HepG2 (cell line): Measurements from ENCODE around the gene FGA. TPM values are rescaled to one million over a fixed set of nuclear protein-coding genes. Genes with fewer than 3 reads are reported as not detected.

Experiments
- ATRX ChIP-seq: sonication (generic); formaldehyde crosslinking; IDR thresholded peaks from 2 replicates; pipeline ENCODE4 v1.4.0; 2020; ENCODE audit warnings: missing genetic modification reagents, borderline replicate concordance
- CREM ChIP-seq, 2 experiments: sonication (generic) in 1 of 2; formaldehyde crosslinking in 1 of 2; IDR thresholded peaks; 2 replicates each; pipeline versions ENCODE4 v1.4.0 to v1.6.1; 2016 to 2020; ENCODE audit warnings: antibody characterized with exemption in 1 of 2, mild to moderate bottlenecking in 1 of 2, missing genetic modification reagents in 1 of 2
- DNMT3B ChIP-seq: conservative IDR thresholded peaks from 2 replicates; pipeline ENCODE4 v1.6.1; 2016; ENCODE audit warnings: missing biosample characterization, control low read depth
- GTF3A ChIP-seq: sonication (generic); formaldehyde crosslinking; conservative IDR thresholded peaks from 2 replicates; pipeline ENCODE4 v1.4.0; 2020; ENCODE audit warnings: mild to moderate bottlenecking, missing genetic modification reagents
- IRF2 ChIP-seq: IDR thresholded peaks from 2 replicates; pipeline ENCODE4 v1.6.1; 2018; ENCODE audit warnings: missing genetic modification reagents, missing compliant biosample characterization
- KLF9 ChIP-seq: IDR thresholded peaks from 2 replicates; pipeline ENCODE4 v1.6.1; 2016; ENCODE audit warnings: low read depth
- MED8 ChIP-seq: sonication (generic); formaldehyde crosslinking; IDR thresholded peaks from 2 replicates; pipeline ENCODE4 v1.8.1; 2023; ENCODE audit warnings: mild to moderate bottlenecking, missing genetic modification reagents; ENCODE audit not compliant: insufficient replicate concordance
- NCOR1 ChIP-seq: fragments of 200-600 bp; sonication (generic); IDR thresholded peaks from 2 replicates; pipeline ENCODE4 v1.7.0; 2017; ENCODE audit warnings: antibody characterized with exemption, low read length, borderline replicate concordance
- ONECUT2 ChIP-seq: sonication (generic); formaldehyde crosslinking; IDR thresholded peaks from 2 replicates; pipeline ENCODE4 v1.4.0; 2020; ENCODE audit warnings: missing genetic modification reagents
- SP4 ChIP-seq: sonication (generic); formaldehyde crosslinking; IDR thresholded peaks from 2 replicates; pipeline ENCODE4 v1.8.1; 2023; ENCODE audit warnings: mild to moderate bottlenecking, missing genetic modification reagents
- ZNF24 ChIP-seq: fragments of 450-650 bp; IDR thresholded peaks from 2 replicates; pipeline ENCODE4 v1.6.1; 2017; ENCODE audit warnings: antibody characterized with exemption, mild to moderate bottlenecking
- ZNF772 ChIP-seq: sonication (generic); formaldehyde crosslinking; IDR thresholded peaks from 2 replicates; pipeline ENCODE4 v1.5.0; 2020; ENCODE audit warnings: mild to moderate bottlenecking, missing genetic modification reagents
- polyA plus RNA-seq, 8 experiments: library from polyadenylated mRNA; depleted of rRNA in 3 of 8; stranded (reverse) in 7 of 8; unstranded in 1 of 8; fragments of >200 nt; fragmentation: Illumina TruSeq in 4 of 8; extraction: Trizol in 4 of 8; gene quantifications; 2 replicates each; pipeline versions ENCODE4 v1.2.1 to v1.2.3, GENCODE V29; 2011 to 2016; ENCODE audit warnings: low read depth in 4 of 8, missing spikeins in 1 of 8, mixed read lengths in 1 of 8; ENCODE audit not compliant: insufficient read depth in 1 of 8
- total RNA-seq, 5 experiments: library from RNA; depleted of rRNA; stranded (reverse); fragments of >200 nt; fragmentation: Illumina TruSeq; extraction: Trizol; gene quantifications; 2 replicates each; pipeline ENCODE4 v1.2.3, GENCODE V29; 2016; ENCODE audit warnings: low read depth in 1 of 5
- TF ChIP-seq, protein P1 (sequence below): sonication (generic); formaldehyde crosslinking; IDR thresholded peaks from 2 replicates; pipeline ENCODE4 v1.4.0; 2020; ENCODE audit warnings: missing genetic modification reagents
- TF ChIP-seq, protein P2 (sequence below): sonication (generic); formaldehyde crosslinking; IDR thresholded peaks from 2 replicates; pipeline ENCODE4 v1.5.0; 2020; ENCODE audit warnings: missing genetic modification reagents, mild to moderate bottlenecking, borderline replicate concordance
- TF ChIP-seq, protein P3 (sequence below): sonication (generic); formaldehyde crosslinking; IDR thresholded peaks from 2 replicates; pipeline ENCODE4 v1.4.0; 2020; ENCODE audit warnings: missing genetic modification reagents, borderline replicate concordance
- TF ChIP-seq, protein P4 (sequence below): sonication (generic); formaldehyde crosslinking; IDR thresholded peaks from 2 replicates; pipeline ENCODE4 v1.5.0; 2020; ENCODE audit warnings: mild to moderate bottlenecking, low read depth, missing genetic modification reagents, borderline replicate concordance
- TF ChIP-seq, protein P5 (sequence below): sonication (generic); formaldehyde crosslinking; IDR thresholded peaks from 2 replicates; pipeline ENCODE4 v1.5.0; 2020; ENCODE audit warnings: mild to moderate bottlenecking, missing genetic modification reagents, moderate library complexity
- TF ChIP-seq, protein P6 (sequence below): sonication (generic); formaldehyde crosslinking; IDR thresholded peaks from 2 replicates; pipeline ENCODE4 v1.8.0; 2022; ENCODE audit warnings: missing genetic modification reagents, low read depth, mild to moderate bottlenecking, borderline replicate concordance
- TF ChIP-seq, protein P7 (sequence below): sonication (generic); formaldehyde crosslinking; IDR thresholded peaks from 2 replicates; pipeline ENCODE4 v1.5.1; 2020; ENCODE audit warnings: missing genetic modification reagents, mild to moderate bottlenecking, borderline replicate concordance

The FGA gene
- total and polyA plus RNA-seq, 2 of the 13 experiments (the other 11 are each of a cell fraction or from before 2014, with no cell fraction given): 640 to 1,523 TPM

DNA sequence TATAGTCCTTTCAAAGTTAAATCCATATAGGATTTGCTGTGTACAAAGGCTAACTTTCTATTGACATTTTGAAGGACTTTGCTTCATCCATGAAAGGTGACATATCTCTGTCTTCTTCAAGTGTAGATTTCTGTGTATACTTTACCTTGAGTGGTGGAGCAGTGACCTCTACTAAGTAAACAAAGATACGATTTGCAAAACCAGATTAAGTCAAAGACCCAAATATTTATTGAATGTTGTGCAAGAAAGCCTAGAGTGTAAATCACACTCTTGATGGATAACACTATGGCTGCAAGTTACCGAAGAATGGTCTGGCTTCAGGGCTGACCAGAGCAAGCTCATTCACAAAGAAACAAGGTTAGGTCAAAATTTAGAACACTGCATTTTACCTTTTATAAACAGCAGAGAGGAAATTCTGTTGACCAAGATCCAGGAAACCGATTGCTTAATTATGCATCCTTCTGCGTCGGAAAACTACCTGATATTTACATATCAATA lies 27.3 kb upstream of the FGA start (continued):
- TF ChIP-seq, protein P1, sequence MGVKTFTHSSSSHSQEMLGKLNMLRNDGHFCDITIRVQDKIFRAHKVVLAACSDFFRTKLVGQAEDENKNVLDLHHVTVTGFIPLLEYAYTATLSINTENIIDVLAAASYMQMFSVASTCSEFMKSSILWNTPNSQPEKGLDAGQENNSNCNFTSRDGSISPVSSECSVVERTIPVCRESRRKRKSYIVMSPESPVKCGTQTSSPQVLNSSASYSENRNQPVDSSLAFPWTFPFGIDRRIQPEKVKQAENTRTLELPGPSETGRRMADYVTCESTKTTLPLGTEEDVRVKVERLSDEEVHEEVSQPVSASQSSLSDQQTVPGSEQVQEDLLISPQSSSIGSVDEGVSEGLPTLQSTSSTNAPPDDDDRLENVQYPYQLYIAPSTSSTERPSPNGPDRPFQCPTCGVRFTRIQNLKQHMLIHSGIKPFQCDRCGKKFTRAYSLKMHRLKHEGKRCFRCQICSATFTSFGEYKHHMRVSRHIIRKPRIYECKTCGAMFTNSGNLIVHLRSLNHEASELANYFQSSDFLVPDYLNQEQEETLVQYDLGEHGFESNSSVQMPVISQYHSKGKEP (CRISPR knock-in tag): no peak
- TF ChIP-seq, protein P2, sequence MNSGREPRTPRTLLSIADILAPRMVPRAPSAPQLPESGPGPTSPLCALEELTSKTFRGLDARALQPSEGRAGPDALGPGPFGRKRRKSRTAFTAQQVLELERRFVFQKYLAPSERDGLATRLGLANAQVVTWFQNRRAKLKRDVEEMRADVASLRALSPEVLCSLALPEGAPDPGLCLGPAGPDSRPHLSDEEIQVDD (CRISPR knock-in tag): no peak
- TF ChIP-seq ZNF772 (CRISPR knock-in tag) (peak; percentile 65), CREM (IDR thresholded peaks at IDR 0.05) (peak; percentile 99), CREM (CRISPR knock-in tag; IDR thresholded peaks at IDR 0.05) (no peak), IRF2 (CRISPR knock-in tag) (peak; percentile 92), KLF9 (peak; percentile 30; the same call in 1 of the 2 replicates), SP4 (CRISPR knock-in tag) (no peak), NCOR1 (peak; percentile 100), DNMT3B (no peak), ONECUT2 (CRISPR knock-in tag) (peak; percentile 89), GTF3A (no peak), MED8 (CRISPR knock-in tag) (peak; percentile 90), ZNF24 (peak; percentile 77), ATRX (CRISPR knock-in tag) (no peak)
- TF ChIP-seq, protein P3, sequence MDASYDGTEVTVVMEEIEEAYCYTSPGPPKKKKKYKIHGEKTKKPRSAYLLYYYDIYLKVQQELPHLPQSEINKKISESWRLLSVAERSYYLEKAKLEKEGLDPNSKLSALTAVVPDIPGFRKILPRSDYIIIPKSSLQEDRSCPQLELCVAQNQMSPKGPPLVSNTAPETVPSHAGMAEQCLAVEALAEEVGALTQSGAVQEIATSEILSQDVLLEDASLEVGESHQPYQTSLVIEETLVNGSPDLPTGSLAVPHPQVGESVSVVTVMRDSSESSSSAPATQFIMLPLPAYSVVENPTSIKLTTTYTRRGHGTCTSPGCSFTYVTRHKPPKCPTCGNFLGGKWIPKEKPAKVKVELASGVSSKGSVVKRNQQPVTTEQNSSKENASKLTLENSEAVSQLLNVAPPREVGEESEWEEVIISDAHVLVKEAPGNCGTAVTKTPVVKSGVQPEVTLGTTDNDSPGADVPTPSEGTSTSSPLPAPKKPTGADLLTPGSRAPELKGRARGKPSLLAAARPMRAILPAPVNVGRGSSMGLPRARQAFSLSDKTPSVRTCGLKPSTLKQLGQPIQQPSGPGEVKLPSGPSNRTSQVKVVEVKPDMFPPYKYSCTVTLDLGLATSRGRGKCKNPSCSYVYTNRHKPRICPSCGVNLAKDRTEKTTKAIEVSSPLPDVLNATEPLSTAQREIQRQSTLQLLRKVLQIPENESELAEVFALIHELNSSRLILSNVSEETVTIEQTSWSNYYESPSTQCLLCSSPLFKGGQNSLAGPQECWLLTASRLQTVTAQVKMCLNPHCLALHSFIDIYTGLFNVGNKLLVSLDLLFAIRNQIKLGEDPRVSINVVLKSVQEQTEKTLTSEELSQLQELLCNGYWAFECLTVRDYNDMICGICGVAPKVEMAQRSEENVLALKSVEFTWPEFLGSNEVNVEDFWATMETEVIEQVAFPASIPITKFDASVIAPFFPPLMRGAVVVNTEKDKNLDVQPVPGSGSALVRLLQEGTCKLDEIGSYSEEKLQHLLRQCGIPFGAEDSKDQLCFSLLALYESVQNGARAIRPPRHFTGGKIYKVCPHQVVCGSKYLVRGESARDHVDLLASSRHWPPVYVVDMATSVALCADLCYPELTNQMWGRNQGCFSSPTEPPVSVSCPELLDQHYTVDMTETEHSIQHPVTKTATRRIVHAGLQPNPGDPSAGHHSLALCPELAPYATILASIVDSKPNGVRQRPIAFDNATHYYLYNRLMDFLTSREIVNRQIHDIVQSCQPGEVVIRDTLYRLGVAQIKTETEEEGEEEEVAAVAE: peak; percentile 79; the same call in 1 of the 2 replicates
- TF ChIP-seq, protein P4, sequence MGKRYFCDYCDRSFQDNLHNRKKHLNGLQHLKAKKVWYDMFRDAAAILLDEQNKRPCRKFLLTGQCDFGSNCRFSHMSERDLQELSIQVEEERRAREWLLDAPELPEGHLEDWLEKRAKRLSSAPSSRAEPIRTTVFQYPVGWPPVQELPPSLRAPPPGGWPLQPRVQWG (CRISPR knock-in tag): no peak
- TF ChIP-seq, protein P5, sequence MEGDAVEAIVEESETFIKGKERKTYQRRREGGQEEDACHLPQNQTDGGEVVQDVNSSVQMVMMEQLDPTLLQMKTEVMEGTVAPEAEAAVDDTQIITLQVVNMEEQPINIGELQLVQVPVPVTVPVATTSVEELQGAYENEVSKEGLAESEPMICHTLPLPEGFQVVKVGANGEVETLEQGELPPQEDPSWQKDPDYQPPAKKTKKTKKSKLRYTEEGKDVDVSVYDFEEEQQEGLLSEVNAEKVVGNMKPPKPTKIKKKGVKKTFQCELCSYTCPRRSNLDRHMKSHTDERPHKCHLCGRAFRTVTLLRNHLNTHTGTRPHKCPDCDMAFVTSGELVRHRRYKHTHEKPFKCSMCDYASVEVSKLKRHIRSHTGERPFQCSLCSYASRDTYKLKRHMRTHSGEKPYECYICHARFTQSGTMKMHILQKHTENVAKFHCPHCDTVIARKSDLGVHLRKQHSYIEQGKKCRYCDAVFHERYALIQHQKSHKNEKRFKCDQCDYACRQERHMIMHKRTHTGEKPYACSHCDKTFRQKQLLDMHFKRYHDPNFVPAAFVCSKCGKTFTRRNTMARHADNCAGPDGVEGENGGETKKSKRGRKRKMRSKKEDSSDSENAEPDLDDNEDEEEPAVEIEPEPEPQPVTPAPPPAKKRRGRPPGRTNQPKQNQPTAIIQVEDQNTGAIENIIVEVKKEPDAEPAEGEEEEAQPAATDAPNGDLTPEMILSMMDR (CRISPR knock-in tag): no peak
- TF ChIP-seq, protein P6, sequence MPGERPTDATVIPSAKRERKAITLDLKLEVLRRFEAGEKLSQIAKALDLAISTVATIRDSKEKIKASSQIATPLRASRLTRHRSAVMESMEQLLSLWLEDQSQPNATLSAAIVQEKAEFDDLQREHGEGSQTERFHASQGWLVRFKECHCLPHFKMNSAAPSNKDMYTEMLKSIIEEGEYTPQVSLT (CRISPR knock-in tag): no peak
- TF ChIP-seq, protein P7, sequence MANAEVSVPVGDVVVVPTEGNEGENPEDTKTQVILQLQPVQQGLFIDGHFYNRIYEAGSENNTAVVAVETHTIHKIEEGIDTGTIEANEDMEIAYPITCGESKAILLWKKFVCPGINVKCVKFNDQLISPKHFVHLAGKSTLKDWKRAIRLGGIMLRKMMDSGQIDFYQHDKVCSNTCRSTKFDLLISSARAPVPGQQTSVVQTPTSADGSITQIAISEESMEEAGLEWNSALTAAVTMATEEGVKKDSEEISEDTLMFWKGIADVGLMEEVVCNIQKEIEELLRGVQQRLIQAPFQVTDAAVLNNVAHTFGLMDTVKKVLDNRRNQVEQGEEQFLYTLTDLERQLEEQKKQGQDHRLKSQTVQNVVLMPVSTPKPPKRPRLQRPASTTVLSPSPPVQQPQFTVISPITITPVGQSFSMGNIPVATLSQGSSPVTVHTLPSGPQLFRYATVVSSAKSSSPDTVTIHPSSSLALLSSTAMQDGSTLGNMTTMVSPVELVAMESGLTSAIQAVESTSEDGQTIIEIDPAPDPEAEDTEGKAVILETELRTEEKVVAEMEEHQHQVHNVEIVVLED (CRISPR knock-in tag): peak; percentile 65; the same call in 1 of the 2 replicates
